Spleen (tissue), 11 donors: ENCODE results near the gene POLDIP3. TPM values are rescaled to one million over a fixed set of nuclear protein-coding genes. Genes with fewer than 3 reads are reported as not detected.
A peak's percentile ranks its signal among the peaks of the same experiment; 100 is the strongest.

Source experiments
- DNase-seq: peaks from one replicate; pipeline ENCODE4 v3.0.0-alpha.2; 2020
- H3K27ac ChIP-seq, 8 donors: fragments of 200-600 bp; sonication (generic) in 7 of 8; 1 replicate in 4 of 8; 2 replicates in 4 of 8; pipeline versions ENCODE4 v1.5.0 to v1.8.0; 2016 to 2021; ENCODE audit warnings: inconsistent platforms in 4 of 8, mild to moderate bottlenecking in 4 of 8, moderate library complexity in 1 of 8
- H3K27me3 ChIP-seq, 7 donors: fragments of 200-600 bp; sonication (generic) in 6 of 7; replicated peaks in 1 of 7; 1 replicate in 4 of 7; 2 replicates in 3 of 7; pipeline versions ENCODE4 v1.5.0 to v1.8.0; 2016 to 2021; ENCODE audit warnings: inconsistent platforms in 3 of 7, mild to moderate bottlenecking in 1 of 7
- H3K36me3 ChIP-seq, 6 donors: fragments of 200-600 bp; sonication (generic) in 5 of 6; 1 replicate in 4 of 6; 2 replicates in 2 of 6; pipeline versions ENCODE4 v1.5.0 to v1.8.0; 2016 to 2021; ENCODE audit warnings: inconsistent platforms in 2 of 6
- H3K4me1 ChIP-seq, 6 donors: fragments of 200-600 bp; sonication (generic) in 5 of 6; 1 replicate in 3 of 6; 2 replicates in 3 of 6; pipeline versions ENCODE4 v1.5.0 to v1.8.0; 2016 to 2021; ENCODE audit warnings: inconsistent platforms in 3 of 6
- H3K4me3 ChIP-seq, 8 donors: fragments of 200-600 bp; sonication (generic) in 7 of 8; 1 replicate in 4 of 8; 2 replicates in 4 of 8; pipeline versions ENCODE4 v1.5.0 to v1.8.0; 2016 to 2021; ENCODE audit warnings: inconsistent platforms in 4 of 8, mild to moderate bottlenecking in 4 of 8, moderate library complexity in 2 of 8
- H3K9me3 ChIP-seq, 8 donors: fragments of 200-600 bp; sonication (generic) in 7 of 8; 1 replicate in 4 of 8; 2 replicates in 4 of 8; pipeline versions ENCODE4 v1.5.0 to v1.8.0; 2016 to 2021; ENCODE audit warnings: inconsistent platforms in 4 of 8
- CTCF ChIP-seq, 11 experiments: fragments of 200-600 bp in 7 of 11; fragments of 450-650 bp in 4 of 11; sonication (generic) in 4 of 11; IDR thresholded peaks in 8 of 11; conservative IDR thresholded peaks in 3 of 11; 1 replicate in 7 of 11; 2 replicates in 4 of 11; pipeline versions ENCODE4 v1.4.0 to v1.8.0; 2016 to 2021; ENCODE audit warnings: antibody characterized with exemption in 11 of 11, inconsistent platforms in 4 of 11, mild to moderate bottlenecking in 1 of 11
- POLR2A ChIP-seq, 3 donors: fragments of 450-650 bp; IDR thresholded peaks; one replicate each; pipeline ENCODE4 v1.5.1; 2017; ENCODE audit warnings: antibody characterized with exemption in 3 of 3, mild to moderate bottlenecking in 1 of 3
- POLR2AphosphoS5 ChIP-seq, 3 donors: sonication (generic); formaldehyde crosslinking; IDR thresholded peaks; one replicate each; pipeline ENCODE4 v1.5.1; 2017; ENCODE audit warnings: antibody characterized with exemption in 3 of 3
- WGBS, 5 donors: extraction: QIAGEN DNeasy Blood & Tissue Kit in 3 of 5; methylation state at CpG; one replicate each; pipeline versions ENCODE4 v1.1.5 to v1.1.7; 2013 to 2018; 5-methylcytosine and 5-hydroxymethylcytosine counted together
- intact Hi-C: fragments of 100-400 bp; cut with DNase I; formaldehyde crosslinking; loops from one replicate; pipeline ENCODE4 v1.15.0; 2023; ENCODE audit warnings: low total_unique reads
- polyA plus RNA-seq, 3 donors: library from polyadenylated mRNA; stranded (reverse); fragments of 200-250 nt; gene quantifications; one replicate each; pipeline ENCODE4 v1.2.1, GENCODE V29; 2013
- total RNA-seq, 7 donors: library from RNA; depleted of rRNA in 3 of 7; stranded (reverse); fragments of >200 nt in 3 of 7; fragmentation: NEBNext Ultra II Directional in 4 of 7; extraction: Animal tissue kit (Norgen Biotek cat#: 25700) in 4 of 7; gene quantifications; one replicate each; pipeline versions ENCODE4 v1.1.0 to v1.2.1, GENCODE V29; 2016 to 2021
- donor health status: healthy with polysubstance abuse.
- donor health status: DM: no; HTN: no; CAD: no; lungs with moderate emphysema.
- donor health status: DM: no; HTN: no; CAD: no.
- donor health status: Bipolar disorder and iron deficiency.
- donor health status: healthy.
- donor health status: DM: no; HTN: no; CAD: no.
- donor health status: DM: yes; HTN: yes; CAD: no.

POLDIP3 gene
- total and polyA plus RNA-seq, 10 donors = 17.5 to 64.7 (median 40.7) TPM

DNA sequence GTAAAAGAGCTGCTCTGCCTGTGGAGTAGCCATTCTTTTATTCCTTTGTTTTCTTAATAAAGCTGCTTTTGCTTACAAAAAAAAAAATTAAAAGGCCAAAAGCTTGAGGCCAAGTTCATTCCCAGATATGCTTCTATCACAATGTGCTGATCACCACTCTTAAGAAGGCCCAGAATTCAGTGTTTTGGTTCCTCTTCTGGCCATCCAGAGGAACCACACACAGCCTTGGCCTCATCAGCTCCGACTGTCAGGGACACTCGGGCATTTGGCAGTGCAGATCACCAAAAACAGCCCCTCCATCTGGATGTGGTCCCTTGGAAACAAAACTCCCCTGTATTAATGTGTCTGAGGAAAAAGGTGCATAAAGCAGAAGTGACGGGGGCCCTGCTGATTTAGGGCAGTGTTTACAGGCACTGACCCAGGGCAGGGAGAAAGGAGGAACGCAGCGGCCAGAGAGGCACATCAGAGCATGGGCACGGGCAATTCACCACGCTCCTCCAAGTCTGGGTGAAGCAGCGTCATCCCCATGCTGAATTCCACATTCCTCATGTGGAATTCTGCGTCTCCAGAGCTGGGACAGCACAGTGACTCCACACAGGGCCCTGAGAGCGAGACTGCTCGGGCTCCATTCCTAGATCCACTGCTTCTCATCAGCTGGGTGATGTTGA lies 17.7 kb downstream of the POLDIP3 start:
- WGBS, 5 donors = 89 to 91% (median 89%) methylated on average over 10 to 11 of the region's 11 CpGs

DNA sequence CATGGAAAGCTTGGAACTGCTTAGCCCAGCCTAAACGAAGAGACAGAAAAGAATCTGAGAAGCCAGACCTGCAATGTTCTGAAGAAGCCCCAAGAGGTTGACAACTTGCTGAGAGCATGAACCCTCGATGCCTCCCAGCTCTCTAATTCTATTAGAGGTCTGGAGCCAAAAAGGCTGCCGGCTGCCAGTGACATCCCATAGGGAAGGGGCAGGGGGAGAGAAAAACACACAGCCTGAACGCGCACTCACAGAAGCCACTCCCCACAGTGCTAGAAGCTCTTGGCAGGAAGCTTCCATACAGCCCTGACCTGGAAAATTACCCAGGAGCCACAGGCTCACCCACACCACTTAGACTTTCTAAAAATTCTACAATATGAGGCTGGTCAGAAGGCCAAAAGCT lies 18.3 kb downstream of the POLDIP3 start:
- H3K9me3 ChIP-seq = no peaks in the 10 kb centered on the region
- H3K36me3 ChIP-seq = peaks cover 12 to 100% (median 99%) of the 10 kb centered on the region in 6 donors
- H3K27me3 ChIP-seq = no peaks in the 10 kb centered on the region
- no peak overlapping the region for H3K4me3 ChIP-seq
- no peak for DNase-seq
- peaks cover 0 to 19% (median 4%) of the 10 kb centered on the region in 6 donors for H3K4me1 ChIP-seq
- TF ChIP-seq POLR2A (IDR thresholded peaks at IDR 0.05) = no peak
- no peak for TF ChIP-seq POLR2AphosphoS5 (IDR thresholded peaks at IDR 0.05)
- TF ChIP-seq CTCF (IDR thresholded peaks at IDR 0.05 in 8 of 11, conservative IDR thresholded peaks at IDR 0.05 in 3 of 11) = no peak
- intact Hi-C loops = no loop called here
- WGBS, 5 donors = 48 to 84% (median 81%) methylated on average over 5 of the region's 5 CpGs
- peak overlapping the region in 4 of 8 donors; percentile 2 to 39 (median 30) for H3K27ac ChIP-seq

More for the DNA sequence above, 17.7 kb downstream of the POLDIP3 start:
- no peaks in the 10 kb centered on the region for H3K9me3 ChIP-seq
- TF ChIP-seq POLR2AphosphoS5 (IDR thresholded peaks at IDR 0.05) (no peak), POLR2A (IDR thresholded peaks at IDR 0.05) (no peak), CTCF (IDR thresholded peaks at IDR 0.05 in 8 of 11, conservative IDR thresholded peaks at IDR 0.05 in 3 of 11) (no peak)
- no peak overlapping the region for H3K4me3 ChIP-seq
- DNase-seq = no peak
- peak overlapping the region in 3 of 8 donors; percentile 23 to 39 (median 36) for H3K27ac ChIP-seq
- intact Hi-C loops = no loop called here
- H3K27me3 ChIP-seq = no peaks in the 10 kb centered on the region
- peaks cover 0 to 26% (median 9%) of the 10 kb centered on the region in 6 donors for H3K4me1 ChIP-seq
- peaks cover 12 to 100% (median 99%) of the 10 kb centered on the region in 6 donors for H3K36me3 ChIP-seq

DNA sequence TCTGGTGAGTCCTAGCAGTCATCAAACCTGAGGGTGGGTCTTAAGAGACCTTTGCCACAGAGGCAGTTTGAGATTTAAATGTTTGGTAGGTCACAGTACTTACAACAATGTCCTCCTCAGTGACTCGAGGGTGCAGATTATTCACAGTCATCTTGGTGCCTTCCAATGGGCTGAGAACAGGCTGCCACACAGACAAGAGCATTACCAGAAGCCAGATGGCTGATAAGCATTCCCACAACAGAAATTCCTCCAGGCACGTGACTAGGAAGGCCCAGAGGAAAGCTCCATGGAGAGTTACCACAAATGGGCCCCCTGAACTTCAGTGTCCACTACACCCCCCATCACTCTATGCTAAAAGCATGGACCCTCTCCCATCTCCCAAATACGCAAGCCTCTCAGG lies 19.2 kb downstream of the POLDIP3 start:
- peaks cover 0 to 13% (median 4%) of the 10 kb centered on the region in 6 donors for H3K4me1 ChIP-seq
- no peaks in the 10 kb centered on the region for H3K9me3 ChIP-seq
- H3K4me3 ChIP-seq = no peak overlapping the region
- DNase-seq = no peak
- no peak overlapping the region for H3K27ac ChIP-seq
- H3K27me3 ChIP-seq = no peaks in the 10 kb centered on the region
- H3K36me3 ChIP-seq = peaks cover 12 to 100% (median 99%) of the 10 kb centered on the region in 6 donors
- 84 to 92% (median 86%) methylated on average over 3 of the region's 3 CpGs for WGBS, 5 donors
- intact Hi-C loops = no loop called here
- TF ChIP-seq POLR2AphosphoS5 (IDR thresholded peaks at IDR 0.05) (no peak), POLR2A (IDR thresholded peaks at IDR 0.05) (no peak), CTCF (IDR thresholded peaks at IDR 0.05 in 8 of 11, conservative IDR thresholded peaks at IDR 0.05 in 3 of 11) (no peak)

GRCh38 chr22:42591987-42592386 lies 22.7 kb downstream of the POLDIP3 start:
- Histone ChIP-seq H3K36me3 (peaks cover 8 to 100% (median 99%) of the 10 kb centered on the region in 6 donors), H3K4me1 (peaks cover 0 to 27% (median 7%) of the 10 kb centered on the region in 6 donors), H3K9me3 (no peaks in the 10 kb centered on the region), H3K27ac (no peak overlapping the region), H3K27me3 (no peaks in the 10 kb centered on the region), H3K4me3 (no peak overlapping the region)
- no peak for DNase-seq
- intact Hi-C loops = no loop called here
- 95 to 98% (median 96%) methylated on average over 12 of the region's 12 CpGs for WGBS, 5 donors
- TF ChIP-seq POLR2AphosphoS5 (IDR thresholded peaks at IDR 0.05) (peak in 1 of 3 donors; percentile 35), POLR2A (IDR thresholded peaks at IDR 0.05) (no peak), CTCF (IDR thresholded peaks at IDR 0.05 in 8 of 11, conservative IDR thresholded peaks at IDR 0.05 in 3 of 11) (no peak)
